Dermis blood vessel endothelial cell (primary cell): ENCODE measurements around the gene NDUFC1. TPM values are rescaled to one million over a fixed set of nuclear protein-coding genes. Genes with fewer than 3 reads are reported as not detected.
"Not testable (repeated sequence)": the region's sequence is repeated elsewhere in the genome, so short reads cannot be mapped to it uniquely, and the experiment has no call there.

Source experiments
- DNase-seq: peaks from one replicate; pipeline ENCODE4 v3.0.0; 2010
- total RNA-seq: library from RNA; depleted of rRNA; stranded (reverse); fragments of >200 nt; gene quantifications from 2 replicates; pipeline ENCODE4 v1.2.3, GENCODE V29; 2014

Gene NDUFC1
- 43.2 and 49.2 TPM in 2 replicates for total RNA-seq

DNA sequence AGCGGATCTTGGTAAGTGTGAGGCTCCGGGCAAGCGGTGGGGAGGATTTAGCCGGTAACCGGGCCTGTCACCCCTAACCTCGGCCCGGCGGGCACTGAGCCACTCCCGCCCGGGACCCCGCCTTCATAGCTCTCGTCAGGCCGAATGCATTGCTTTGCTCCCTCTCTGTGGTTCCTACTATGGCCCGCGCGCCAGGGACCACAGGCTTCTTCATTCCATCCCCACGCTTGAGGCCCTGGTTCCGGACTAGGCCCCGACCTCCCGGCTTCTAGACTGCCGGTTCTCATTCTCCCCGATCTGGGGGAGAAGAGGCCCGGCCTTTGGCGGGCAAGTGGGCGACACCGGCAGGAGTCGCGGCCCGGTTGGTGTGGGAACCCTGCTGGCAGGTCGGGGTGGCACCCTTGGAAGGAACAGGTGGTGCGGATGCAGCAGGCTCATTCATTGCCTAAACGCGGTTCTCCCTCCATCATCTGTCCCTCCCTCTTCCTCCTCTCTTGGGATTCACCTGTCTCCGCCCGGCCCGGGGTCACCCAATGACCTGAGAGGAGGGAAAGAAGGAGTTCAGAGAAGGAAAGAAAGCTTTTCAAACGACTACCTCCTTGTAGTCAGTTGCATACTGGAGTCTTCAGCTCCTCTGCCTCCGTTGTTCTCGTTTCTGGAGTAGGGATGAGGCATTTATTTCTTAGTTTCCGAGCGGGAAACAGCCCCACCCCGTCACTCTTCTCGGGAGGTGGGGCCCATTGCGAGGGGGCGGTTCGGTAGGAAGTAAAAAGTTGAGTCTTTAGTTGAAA lies at the start of gene NDUFC1:
Gene NDUFC1, minus strand, starts transcription at position 657 of the 791 bp plus-strand sequence. CDS start 6,679 bp downstream, outside the sequence.
- peak; percentile 67 for DNase-seq

DNA sequence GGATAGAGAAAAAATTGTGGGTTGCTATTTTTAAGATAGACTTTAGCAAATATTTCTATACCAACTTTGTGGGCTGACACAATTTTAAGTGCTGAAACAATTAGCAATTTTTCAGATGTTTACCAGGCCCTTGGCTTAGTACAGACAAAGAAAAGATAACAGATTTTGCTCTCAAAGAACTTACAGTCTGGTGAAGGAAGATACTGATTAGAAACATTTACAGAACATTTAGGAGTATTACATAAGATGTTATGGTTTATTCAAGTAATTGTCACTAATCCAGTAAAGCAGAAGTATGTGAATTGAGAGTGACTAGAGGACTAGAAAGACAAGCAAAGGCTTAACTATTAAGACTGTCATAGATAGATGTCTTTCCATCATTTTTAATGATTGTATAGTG lies 35.3 kb upstream of the NDUFC1 start:
- no peak for DNase-seq

DNA sequence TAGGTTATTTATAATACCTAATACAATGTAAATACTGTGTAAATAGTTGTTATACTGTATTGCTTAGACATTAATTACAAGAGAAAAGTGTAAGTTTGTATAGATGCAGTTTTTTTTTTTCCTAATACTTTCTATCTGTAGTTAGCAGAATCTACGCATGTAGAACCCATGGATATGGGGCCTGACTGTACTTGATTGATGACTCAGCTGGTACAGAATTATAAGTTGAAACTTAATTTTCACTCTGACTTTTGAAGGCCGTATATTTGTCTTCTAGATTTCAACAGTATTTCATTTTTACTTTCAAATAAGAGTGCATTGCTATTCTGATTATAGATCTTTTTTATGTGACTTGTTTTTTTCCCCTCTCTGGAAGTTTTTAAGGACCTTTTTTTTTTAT lies 30.8 kb upstream of the NDUFC1 start:
- no peak for DNase-seq

DNA sequence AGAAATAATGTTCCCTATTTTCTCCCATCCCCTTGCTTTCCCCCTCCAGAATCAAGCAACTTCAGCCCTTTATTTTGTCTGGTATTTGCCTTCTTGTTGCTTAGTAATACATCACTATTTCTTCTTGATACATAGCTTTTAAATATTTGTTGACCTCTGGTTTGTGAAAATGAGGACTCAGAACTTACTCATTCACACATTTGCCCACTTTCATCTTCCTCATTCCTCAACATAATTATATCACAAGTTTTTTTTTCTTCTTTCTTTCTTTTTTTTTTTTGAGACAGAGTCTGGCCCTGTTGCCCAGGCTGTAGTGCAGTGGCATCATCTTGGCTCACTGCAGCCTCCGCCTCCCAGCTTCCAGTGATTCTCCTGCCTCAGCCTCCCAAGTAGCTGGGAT lies 28.9 kb upstream of the NDUFC1 start:
- no peak for DNase-seq

DNA sequence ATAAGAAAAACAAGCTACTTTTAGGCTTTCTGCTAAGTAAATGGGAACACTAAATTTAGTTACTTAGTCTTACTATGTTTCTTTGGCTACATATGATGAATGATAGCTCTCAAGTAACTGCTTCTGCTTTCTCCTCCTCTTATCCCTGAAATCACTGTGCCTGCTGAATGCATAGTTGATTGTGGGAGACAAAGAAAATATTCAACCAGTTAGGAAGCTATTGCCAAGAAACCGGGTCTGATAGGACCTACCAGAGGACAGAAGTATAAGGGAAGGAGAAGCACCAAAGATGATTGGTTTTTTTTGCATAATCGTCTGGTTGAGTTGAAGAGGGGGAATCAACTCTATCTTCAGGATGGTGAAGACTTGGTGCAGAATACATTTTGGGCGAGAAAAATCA lies 28.0 kb upstream of the NDUFC1 start:
- DNase-seq = no peak

DNA sequence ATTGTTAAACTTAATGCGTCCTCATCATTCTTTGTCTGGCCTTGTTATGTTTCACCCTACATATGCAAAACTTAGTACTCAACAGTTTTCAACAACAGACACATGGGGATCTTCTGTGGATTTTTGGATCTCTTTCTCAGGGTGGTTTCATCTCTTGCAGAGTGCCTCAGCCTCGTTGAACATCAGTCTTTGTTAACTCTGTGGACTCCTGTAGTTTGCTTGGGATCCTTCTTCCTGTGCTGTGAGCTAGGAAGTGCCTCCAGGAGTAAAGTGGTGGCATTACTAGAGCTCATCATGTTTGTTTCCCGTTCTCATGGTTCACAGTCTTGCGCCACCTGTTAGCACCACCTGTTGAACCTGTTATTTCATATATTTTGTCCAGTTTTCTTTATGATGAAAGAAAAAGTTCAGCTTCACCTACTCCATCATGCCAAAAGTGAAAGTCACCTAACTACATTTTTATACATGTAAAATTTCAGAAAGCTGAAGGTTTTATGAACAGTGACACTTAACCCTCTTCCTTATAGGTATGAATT lies 27.5 kb upstream of the NDUFC1 start:
- no peak for DNase-seq

DNA sequence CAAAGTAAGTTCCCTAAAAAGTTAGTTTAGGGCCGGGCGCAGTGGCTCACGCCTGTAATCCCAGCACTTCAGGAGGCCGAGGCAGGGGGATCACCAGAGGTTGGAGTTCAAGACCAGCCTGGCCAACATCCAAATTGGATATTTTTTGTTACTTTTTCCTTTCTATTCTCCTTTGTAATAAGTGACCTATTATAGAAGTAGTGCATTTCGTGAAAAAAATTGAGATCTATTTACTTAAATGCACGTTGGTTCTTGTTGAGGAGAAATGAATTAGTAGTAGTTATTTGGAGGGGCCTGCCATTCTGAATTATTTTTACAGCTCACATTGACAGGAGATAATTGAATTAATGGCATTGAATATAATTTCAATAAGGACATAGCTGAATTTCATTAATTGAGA lies 22.3 kb upstream of the NDUFC1 start:
- no peak for DNase-seq

DNA sequence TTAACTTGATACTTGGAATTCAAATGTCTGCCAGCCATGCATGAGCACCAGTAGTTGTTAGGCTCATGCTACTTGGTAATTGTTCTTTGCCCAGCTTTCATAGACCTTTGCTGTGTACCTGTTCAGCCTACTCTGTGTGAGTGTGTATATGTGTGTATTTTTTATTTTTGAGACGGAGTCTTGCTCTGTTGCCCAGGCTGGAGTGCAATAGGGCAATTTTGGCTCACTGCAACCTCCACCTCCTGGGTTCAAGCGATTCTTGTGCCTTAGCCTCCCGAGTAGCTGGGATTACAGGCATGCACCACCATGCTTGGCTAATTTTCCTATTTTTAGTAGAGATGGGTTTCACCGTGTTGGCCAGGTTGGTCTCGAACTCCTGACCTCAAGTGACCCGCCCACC lies 20.3 kb upstream of the NDUFC1 start:
- not testable (repeated sequence) for DNase-seq

DNA sequence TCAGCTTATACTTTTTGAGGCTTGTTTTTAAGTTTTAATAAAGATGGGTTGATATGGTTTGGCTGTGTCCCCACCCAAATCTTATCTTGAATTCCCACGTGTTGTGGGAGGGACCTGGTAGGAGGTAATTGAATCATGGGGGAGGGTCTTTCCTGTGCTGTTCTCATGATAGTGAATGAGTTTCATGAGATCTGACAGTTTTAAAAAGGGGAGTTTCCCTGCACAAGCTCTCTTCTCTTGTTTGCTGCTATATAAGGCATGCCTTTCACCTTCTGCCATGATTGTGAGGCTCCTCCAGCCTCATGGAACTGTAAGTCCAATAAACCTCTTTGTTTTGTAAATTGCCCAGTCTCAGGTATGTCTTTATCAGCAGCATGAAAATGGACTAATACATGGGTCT lies 19.8 kb upstream of the NDUFC1 start:
- DNase-seq = not testable (repeated sequence)

DNA sequence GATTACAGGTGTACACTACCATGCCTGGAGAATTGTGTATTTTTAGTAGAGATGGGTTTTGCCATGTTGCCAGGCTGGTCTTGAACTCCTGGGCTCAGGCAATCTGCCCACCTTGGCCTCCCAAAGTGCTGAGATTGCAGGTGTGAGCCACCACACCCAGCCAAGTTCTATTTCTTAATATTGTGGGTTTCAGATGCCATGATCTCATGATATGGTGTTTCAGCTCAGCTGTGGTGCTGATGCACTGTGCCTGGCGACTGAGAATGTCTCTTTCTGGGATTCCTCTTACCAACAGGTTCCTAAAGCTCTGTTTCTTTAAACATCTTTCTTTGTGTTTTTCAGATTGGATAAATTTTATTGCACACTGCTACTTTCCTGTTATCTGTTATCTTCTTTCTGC lies 17.3 kb upstream of the NDUFC1 start:
- DNase-seq = no peak

DNA sequence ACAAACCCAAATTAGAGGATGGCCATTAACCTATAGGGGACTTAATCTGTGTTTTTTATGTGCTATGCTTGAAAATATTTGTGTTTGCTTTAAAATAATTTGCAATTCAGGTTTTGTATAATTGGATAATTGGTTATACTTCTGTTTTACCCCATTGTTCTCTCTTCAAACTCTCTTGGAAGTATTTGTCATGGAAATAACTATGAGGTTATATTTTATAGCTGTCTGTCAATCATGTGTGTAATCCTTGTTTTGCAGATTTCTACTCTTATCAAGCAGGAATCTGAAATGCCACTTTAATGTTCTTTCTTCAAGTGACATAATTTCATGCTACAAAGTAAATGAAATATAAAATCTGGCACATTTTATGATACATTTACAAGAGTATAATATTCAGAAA lies 15.4 kb upstream of the NDUFC1 start:
- DNase-seq = no peak

DNA sequence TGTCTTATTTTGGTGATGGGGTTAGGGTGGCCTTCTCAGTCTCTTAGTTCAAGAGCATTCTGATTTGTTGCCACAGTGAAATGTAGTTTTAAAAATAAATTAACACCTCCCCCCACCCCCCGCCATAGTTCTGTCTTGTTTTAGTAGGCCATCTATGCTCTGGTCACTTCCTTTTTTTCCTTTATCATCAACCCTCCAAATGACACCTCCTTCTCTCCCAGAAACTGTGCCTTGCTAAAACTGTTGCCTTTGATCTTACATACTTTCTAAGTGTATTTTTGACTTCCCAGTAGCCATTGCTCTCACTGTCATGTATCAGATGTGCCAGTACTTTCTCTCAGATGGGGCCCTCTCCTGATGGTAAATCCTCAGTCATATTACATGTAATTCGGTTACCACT lies 14.5 kb upstream of the NDUFC1 start:
- no peak for DNase-seq

DNA sequence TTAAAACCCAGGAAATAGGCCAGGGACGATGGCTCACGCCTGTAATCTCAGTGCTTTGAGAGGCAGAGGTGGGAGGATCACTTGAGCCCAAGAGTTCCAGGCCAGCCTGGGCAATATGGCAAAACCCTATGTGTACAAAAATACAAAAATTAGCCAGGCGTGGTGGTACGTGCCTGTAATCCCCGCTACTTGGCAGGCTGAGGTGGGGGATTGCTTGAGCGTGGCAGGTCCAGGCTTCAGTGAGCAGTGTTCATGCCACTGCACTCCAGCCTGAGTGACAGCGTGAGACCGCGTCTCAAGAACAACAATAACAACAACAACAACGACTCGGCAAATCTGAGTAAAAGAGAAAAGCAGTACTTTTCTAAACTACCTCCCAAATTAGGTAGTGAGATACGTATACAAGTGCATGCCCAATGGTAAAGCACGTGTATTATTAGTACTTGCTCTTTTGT lies 13.0 kb upstream of the NDUFC1 start:
- no peak for DNase-seq

DNA sequence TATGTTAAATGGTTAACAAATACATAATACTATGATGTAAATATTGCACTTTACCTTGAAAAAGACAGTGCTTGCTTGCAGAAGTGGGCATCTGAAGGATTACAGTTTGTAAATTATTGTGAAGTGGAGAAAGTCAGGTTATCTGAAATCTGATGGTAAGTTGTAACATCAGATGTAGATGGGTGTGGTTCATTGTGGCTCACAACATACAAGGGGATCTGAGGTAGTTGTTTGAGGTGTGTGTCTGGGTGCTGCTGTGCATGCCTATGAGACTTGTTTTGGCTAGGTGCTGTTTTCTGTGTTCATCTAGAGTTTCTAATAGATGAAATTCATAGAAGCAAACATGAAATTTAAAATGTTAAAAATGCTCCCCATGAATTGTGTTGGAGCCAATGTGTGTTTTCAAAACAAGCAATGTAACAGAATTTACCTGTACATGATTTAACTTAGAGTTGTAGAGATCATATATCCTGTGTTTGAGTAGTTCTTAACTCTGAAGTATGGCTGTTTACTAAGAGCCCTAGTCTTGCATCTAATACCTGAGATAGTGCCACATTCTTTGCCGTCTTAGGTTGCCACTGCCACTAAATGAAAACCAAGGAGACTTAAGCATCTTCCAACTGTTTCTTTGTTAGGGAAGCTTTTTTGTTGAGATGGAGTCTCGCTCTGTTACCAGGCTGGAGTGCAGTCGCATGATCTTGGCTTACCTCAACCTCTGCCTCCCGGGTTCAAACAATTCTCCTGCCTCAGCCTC lies 11.9 kb upstream of the NDUFC1 start:
- DNase-seq = no peak

DNA sequence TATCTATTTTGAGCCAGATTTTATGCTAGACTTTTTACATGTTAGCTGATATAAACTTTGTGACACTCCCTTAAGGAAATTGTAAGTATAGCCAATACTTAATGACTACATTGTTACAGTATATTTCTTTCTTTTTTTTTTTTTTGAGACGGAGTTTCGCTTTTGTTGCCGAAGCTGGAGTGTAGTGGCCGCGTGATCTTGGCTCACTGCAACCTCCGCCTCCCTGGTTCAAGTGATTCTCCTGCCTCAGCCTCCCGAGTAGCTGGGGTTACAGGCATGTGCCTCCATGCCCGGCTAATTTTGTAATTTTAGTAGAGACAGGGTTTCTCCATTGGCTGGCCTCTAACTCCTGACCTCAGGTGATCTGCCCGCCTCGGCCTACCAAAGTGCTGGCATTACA lies 11.1 kb upstream of the NDUFC1 start:
- DNase-seq = not testable (repeated sequence)

DNA sequence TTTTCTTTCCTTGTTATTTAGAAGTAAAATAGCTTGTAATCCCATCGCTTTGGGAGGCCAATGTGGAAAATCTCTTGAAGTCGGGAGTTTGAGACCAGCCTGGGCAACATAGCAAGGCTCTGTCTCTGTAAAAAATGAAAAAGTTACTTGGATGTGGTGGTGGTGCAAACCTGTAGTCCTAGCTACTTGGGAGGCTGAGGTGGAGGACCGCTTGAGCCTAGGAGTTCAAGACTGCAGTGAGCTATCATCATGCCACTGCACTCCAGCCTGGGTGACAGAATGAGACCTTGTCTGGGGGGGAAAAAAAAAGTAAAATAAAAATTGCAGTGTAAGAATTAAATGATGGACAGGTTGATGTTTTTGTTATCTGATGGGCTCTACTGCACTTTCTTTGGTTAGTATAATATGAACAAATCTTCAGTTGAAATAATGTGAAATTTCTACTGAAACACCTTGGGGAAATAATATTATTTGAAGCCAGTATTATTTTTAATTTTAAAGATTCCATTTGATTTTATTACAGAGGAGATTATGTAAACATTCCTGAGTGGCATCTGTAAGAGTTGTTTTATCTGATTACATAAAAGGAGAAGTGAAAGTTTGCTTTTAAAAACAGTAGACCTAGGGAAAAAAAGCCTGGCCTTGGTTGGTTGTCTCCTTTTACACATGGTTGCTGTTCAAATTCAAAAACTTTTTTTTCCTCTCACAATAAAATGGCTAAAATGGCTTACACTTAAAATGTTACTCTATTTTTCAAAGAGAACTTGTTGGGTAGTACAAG lies 10.5 kb upstream of the NDUFC1 start:
- no peak for DNase-seq

DNA sequence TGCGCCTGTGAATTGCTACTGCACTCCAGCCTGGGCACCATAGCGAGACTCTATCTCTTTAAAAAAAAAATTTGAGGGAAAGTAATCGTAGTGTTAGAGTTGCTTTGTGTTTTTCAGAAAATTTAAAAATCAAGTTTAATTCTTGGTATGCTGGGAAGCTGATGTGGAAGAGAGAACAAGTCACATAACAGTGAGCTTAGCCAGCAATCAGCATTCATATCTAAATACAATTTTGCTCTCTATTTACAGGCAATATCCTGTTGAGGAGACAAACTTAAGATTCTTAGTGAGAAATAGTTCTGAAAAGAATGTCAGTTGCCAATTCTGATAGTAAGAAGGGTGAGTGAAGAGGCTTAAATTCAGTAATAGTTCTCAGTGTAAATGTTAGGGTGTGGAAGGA lies 9.6 kb upstream of the NDUFC1 start:
- DNase-seq = no peak

DNA sequence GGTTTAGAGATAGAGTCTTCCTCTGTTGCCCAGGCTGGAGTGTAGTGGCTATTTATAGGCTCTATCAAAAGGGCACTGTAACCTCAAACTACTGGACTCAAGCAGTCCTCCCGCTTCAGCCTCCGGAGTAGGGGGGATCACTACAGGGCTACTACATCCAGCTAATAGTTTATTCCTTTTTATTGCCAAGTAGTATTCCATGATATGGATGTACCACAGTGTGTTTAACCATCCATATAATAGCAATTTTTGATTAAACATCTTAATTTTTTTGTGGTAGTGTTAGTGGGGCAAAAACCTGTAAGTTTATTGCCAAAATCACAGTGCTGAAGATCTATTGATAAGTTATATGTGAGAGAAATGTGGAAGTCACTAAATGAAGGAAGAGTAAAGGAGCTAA lies 2.6 kb upstream of the NDUFC1 start:
- no peak for DNase-seq

DNA sequence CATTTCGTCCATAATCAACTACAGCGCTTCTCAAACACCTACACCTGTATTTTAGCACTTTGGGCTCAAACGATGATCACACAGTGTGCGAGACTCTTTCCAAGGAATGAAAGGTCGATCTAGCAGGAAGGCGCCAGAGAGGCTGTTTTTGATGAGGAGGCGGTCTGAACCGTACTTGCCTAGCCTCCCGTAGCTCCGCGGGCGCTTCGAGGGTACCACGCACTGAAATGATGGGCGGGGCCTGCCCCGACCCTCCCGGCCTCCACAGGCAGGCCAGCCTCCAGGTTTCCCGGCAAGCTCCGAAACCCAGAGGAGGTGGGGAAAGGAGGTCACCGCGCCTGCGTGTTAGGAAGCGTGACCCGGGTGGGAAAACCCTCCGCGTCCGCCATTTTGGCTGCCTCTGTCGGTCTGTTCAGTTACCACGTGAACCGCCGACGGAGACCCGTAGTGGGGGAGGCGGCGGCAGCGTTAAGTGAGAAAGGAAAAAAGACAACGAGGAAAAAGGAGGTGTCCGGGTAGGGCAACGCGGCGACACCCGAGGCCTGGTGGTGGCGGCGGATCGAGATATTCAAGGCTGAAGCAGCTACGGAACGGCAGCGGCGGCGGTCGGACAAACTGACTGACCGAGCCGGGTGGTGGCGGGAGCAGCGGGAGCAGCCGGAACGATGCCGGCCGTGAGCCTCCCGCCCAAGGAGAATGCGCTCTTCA lies 1.0 kb downstream of the NDUFC1 start, which contains the start of gene NAA15:
Gene NAA15, plus strand, starts transcription at position 393 of the 708 bp plus-strand sequence. Its CDS starts 273 bp downstream, at position 666.
- peak; percentile 99 for DNase-seq

DNA sequence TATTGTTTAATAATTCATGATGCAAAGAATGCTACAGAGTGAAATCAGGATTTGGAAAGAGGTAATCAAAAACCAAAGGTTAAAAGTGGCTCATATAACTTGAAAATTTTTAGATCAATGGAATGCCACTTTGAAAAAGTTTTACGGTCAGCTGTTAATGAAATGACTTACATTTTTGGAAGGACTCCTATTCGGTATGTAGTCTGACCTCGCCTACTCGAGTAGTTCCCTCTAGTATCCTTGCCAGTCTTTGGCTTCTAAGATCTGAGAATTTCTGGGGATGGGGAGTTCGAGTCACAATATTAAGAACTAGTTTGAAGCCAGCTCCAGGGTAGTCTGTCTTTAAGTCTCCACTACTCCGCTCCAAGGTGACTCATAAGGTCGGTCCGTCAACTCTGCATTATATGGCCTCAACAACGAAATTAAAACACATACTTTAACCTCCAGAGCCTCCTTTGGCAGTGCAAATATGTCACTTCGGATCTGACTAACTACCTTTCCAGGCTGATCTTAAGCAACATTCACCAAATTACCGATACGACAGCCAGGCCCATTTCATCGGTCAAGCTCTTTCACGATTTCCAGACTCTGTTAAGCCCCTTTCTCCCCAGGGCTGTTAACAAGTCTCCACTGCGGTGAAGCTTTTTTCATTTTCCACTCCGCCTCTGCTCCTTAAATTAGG lies 1.7 kb downstream of the NDUFC1 start:
- DNase-seq = peak; percentile 76

DNA sequence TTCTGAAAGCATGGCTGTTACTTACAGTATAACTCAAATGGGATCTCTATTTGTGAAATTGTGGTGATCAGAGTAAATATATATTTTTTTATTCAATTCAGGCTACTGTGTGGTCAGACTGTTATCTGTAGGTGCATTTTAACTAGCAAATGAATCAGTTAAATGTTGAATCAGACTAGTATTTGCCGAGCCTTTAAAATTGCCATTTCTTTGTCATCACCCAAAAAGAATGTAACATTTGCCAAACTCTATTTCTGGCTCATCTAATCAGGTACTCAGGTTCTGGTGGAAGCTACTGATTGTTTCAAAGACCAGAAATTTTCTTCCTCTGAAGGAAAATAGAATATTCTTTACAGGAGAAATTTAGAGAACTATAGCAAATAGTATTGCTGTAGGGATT lies 2.7 kb downstream of the NDUFC1 start:
- DNase-seq = no peak

DNA sequence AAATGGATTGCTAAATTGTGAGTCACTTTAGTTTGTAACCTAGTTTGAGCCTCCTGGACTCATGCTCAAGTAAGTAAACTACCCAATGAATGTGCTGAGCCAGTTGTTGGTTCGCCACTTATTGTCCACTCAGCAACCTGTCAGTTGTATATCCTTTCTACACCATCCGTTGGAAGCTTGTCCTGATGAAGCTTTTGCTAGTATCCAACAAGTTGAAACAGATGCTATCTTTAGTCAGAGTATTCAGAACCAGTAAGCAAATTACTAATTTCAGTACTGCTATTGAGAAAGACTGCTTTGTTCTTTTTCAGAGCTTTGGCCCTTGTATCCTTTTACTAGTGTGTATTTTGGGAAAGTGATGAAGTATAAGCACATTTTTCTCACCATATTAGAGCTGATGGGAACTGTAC lies 5.3 kb downstream of the NDUFC1 start:
- no peak for DNase-seq
